H9 (cell line): ENCODE data around the gene CXorf58. TPM values are rescaled to one million over a fixed set of nuclear protein-coding genes. Genes with fewer than 3 reads are reported as not detected.
"Not testable (repeated sequence)": the region's sequence is repeated elsewhere in the genome, so short reads cannot be mapped to it uniquely, and the experiment has no call there.

Experiments used
- DNase-seq: peaks from one replicate; pipeline ENCODE4 v3.0.0-alpha.2; 2017
- H2AFZ ChIP-seq: one replicate; pipeline ENCODE4 v1.6.1; 2013; ENCODE audit warnings: mild to moderate bottlenecking, low read length, control low read depth, moderate library complexity
- H2AK5ac ChIP-seq: 2 replicates; pipeline ENCODE4 v1.6.1; 2013; ENCODE audit warnings: low read length, control low read depth, mixed read lengths; ENCODE audit not compliant: insufficient read length
- H2BK120ac ChIP-seq: one replicate; pipeline ENCODE4 v1.6.1; 2013; ENCODE audit warnings: low read depth, mild to moderate bottlenecking, low read length, control low read depth, inconsistent platforms; ENCODE audit not compliant: poor library complexity, severe bottlenecking
- H2BK12ac ChIP-seq: 2 replicates; pipeline ENCODE4 v1.6.1; 2013; ENCODE audit warnings: low read length, control low read depth, mixed read lengths, low read depth; ENCODE audit not compliant: insufficient read length
- H2BK15ac ChIP-seq: 2 replicates; pipeline ENCODE4 v1.6.1; 2013; ENCODE audit warnings: low read depth, low read length, control low read depth
- H2BK20ac ChIP-seq: one replicate; pipeline ENCODE4 v1.6.1; 2013; ENCODE audit warnings: low read depth, mild to moderate bottlenecking, low read length, control low read depth, inconsistent platforms; ENCODE audit not compliant: poor library complexity, severe bottlenecking
- H2BK5ac ChIP-seq: 2 replicates; pipeline ENCODE4 v1.6.1; 2013; ENCODE audit warnings: low read length, control low read depth, mixed read lengths; ENCODE audit not compliant: insufficient read length
- H3K14ac ChIP-seq: 2 replicates; pipeline ENCODE4 v1.6.1; 2013; ENCODE audit warnings: low read length, control low read depth; ENCODE audit not compliant: insufficient read depth
- H3K18ac ChIP-seq: 2 replicates; pipeline ENCODE4 v1.6.1; 2013; ENCODE audit warnings: low read depth, mild to moderate bottlenecking, mixed read lengths, low read length, control low read depth; ENCODE audit not compliant: insufficient read length
- H3K23ac ChIP-seq: 2 replicates; pipeline ENCODE4 v1.6.1; 2013; ENCODE audit warnings: low read length, control low read depth, mixed read lengths, low read depth; ENCODE audit not compliant: insufficient read length
- H3K23me2 ChIP-seq: 2 replicates; pipeline ENCODE4 v1.6.1; 2013; ENCODE audit warnings: low read depth, mild to moderate bottlenecking, mixed read lengths, low read length, control low read depth; ENCODE audit not compliant: insufficient read length, poor library complexity, severe bottlenecking
- H3K27ac ChIP-seq: 2 replicates; pipeline ENCODE4 v1.5.1; 2013; ENCODE audit warnings: low read length, control low read depth, mixed read lengths, low read depth; ENCODE audit not compliant: insufficient read length
- H3K27me3 ChIP-seq: 2 replicates; pipeline ENCODE4 v1.6.1; 2013; ENCODE audit warnings: low read length, control low read depth, inconsistent platforms; ENCODE audit not compliant: insufficient read depth
- H3K4ac ChIP-seq: 2 replicates; pipeline ENCODE4 v1.6.1; 2013; ENCODE audit warnings: low read depth, mild to moderate bottlenecking, control low read depth, inconsistent platforms, low read length, moderate library complexity
- H3K4me1 ChIP-seq: 2 replicates; pipeline ENCODE4 v1.6.1; 2013; ENCODE audit warnings: low read length, control low read depth, inconsistent platforms; ENCODE audit not compliant: insufficient read depth
- H3K4me2 ChIP-seq: 2 replicates; pipeline ENCODE4 v1.6.1; 2013; ENCODE audit warnings: low read length, control low read depth, mixed read lengths; ENCODE audit not compliant: insufficient read length, insufficient read depth
- H3K56ac ChIP-seq: 2 replicates; pipeline ENCODE4 v1.6.1; 2013; ENCODE audit warnings: low read depth, mild to moderate bottlenecking, mixed read lengths, low read length, control low read depth; ENCODE audit not compliant: insufficient read length
- H3K79me1 ChIP-seq: 2 replicates; pipeline ENCODE4 v1.6.1; 2013; ENCODE audit warnings: low read depth, mild to moderate bottlenecking, moderate library complexity, low read length, control low read depth, inconsistent platforms; ENCODE audit not compliant: insufficient read depth, poor library complexity, severe bottlenecking
- H3K79me2 ChIP-seq: 2 replicates; pipeline ENCODE4 v1.6.1; 2013; ENCODE audit warnings: low read length, control low read depth, inconsistent platforms; ENCODE audit not compliant: insufficient read depth
- H3K9ac ChIP-seq: 2 replicates; pipeline ENCODE4 v1.6.1; 2013; ENCODE audit warnings: low read length, control low read depth, mixed read lengths; ENCODE audit not compliant: insufficient read length; ENCODE audit errors: extremely low read depth
- H3K9me3 ChIP-seq: one replicate; pipeline ENCODE4 v1.6.1; 2013; ENCODE audit warnings: low read depth, low read length, inconsistent platforms; ENCODE audit not compliant: control insufficient read depth
- H3T11ph ChIP-seq: one replicate; pipeline ENCODE4 v1.6.1; 2013; ENCODE audit warnings: mild to moderate bottlenecking, low read length, control low read depth, inconsistent platforms
- H4K20me1 ChIP-seq: one replicate; pipeline ENCODE4 v1.6.1; 2013; ENCODE audit not compliant: control insufficient read depth, insufficient read length, insufficient read depth
- H4K5ac ChIP-seq: 2 replicates; pipeline ENCODE4 v1.6.1; 2013; ENCODE audit warnings: low read depth, mild to moderate bottlenecking, mixed read lengths, low read length, control low read depth; ENCODE audit not compliant: insufficient read length
- H4K8ac ChIP-seq: replicated peaks from 2 replicates; pipeline ENCODE4 v1.6.1; 2013; ENCODE audit warnings: low read length, control low read depth, mixed read lengths, low read depth; ENCODE audit not compliant: insufficient read length
- H4K91ac ChIP-seq: 2 replicates; pipeline ENCODE4 v1.6.1; 2013; ENCODE audit warnings: low read depth, mild to moderate bottlenecking, moderate library complexity, mixed read lengths, low read length, control low read depth; ENCODE audit not compliant: insufficient read length
- H3K27ac Mint-ChIP-seq, 3 experiments: 2 replicates in 2 of 3; 3 replicates in 1 of 3; pipeline ENCODE4 v1.8.0; 2020 to 2021; ENCODE audit warnings: mixed read lengths in 3 of 3, mild to moderate bottlenecking in 1 of 3, moderate library complexity in 1 of 3
- H3K27me3 Mint-ChIP-seq: 2 replicates; pipeline ENCODE4 v1.8.0; 2021; ENCODE audit warnings: low read depth, mild to moderate bottlenecking, moderate library complexity, mixed read lengths
- H3K36me3 Mint-ChIP-seq, 3 experiments: 2 replicates in 2 of 3; 3 replicates in 1 of 3; pipeline ENCODE4 v1.8.0; 2020 to 2021; ENCODE audit warnings: low read depth in 3 of 3, mixed read lengths in 3 of 3; ENCODE audit not compliant: insufficient read depth in 1 of 3
- H3K4me1 Mint-ChIP-seq, 2 experiments: 2 replicates each; pipeline ENCODE4 v1.8.0; 2020; ENCODE audit warnings: mixed read lengths in 2 of 2
- H3K4me3 Mint-ChIP-seq, 2 experiments: 2 replicates in 1 of 2; 3 replicates in 1 of 2; pipeline ENCODE4 v1.8.0; 2020 to 2021; ENCODE audit warnings: mild to moderate bottlenecking in 2 of 2, mixed read lengths in 2 of 2, moderate library complexity in 1 of 2
- H3K9me3 Mint-ChIP-seq, 2 experiments: 2 replicates in 1 of 2; 3 replicates in 1 of 2; pipeline ENCODE4 v1.8.0; 2020; ENCODE audit warnings: mild to moderate bottlenecking in 2 of 2, mixed read lengths in 2 of 2, moderate library complexity in 1 of 2
- WGBS: extraction: QIAGEN DNeasy Blood & Tissue Kit; methylation state at CpG from one replicate; pipeline ENCODE4 v1.1.7; 2013; ENCODE audit warnings: missing lambda C conversion rate, low lambda C conversion rate, mixed read lengths; ENCODE audit not compliant: insufficient read length; ENCODE audit errors: extremely low coverage; 5-methylcytosine and 5-hydroxymethylcytosine counted together
- total RNA-seq: library from RNA; stranded (reverse); gene quantifications from 2 replicates; pipeline ENCODE4 v1.2.1, GENCODE V29; 2021
- TF ChIP-seq, protein P1 (sequence below): fragments of 200-600 bp; sonication (generic); conservative IDR thresholded peaks from 3 replicates; pipeline ENCODE4 v1.8.0; 2021; ENCODE audit warnings: antibody characterized with exemption, mild to moderate bottlenecking

Gene CXorf58
- total RNA-seq, 1 experiment from 2014 or later: not detected

DNA sequence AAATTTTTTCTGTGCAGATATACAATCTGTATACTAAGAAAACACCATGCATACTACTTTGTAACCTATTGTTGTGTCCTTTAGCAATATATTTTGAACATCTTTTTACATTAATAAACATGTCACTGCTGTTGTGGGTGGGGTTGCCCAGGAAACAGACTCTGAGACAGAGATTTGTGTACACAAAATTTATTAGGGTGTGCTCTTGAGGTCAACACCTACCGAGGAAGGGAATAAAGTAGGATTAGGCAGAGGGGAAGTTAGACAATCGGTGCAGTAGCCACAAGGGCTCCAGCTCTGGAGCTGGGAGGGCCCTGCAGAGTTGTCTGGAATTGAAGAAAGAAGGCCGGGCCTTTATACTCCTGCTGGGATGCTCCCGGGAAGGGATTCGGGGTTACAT lies 56.4 kb downstream of the CXorf58 start:
- no peaks in the 10 kb centered on the region for H3K27me3 Mint-ChIP-seq
- H3K4me3 Mint-ChIP-seq: no peak overlapping the region
- no peak overlapping the region for H3K23ac ChIP-seq
- H3K23me2 ChIP-seq: no peaks in the 10 kb centered on the region
- TF ChIP-seq, protein P1, sequence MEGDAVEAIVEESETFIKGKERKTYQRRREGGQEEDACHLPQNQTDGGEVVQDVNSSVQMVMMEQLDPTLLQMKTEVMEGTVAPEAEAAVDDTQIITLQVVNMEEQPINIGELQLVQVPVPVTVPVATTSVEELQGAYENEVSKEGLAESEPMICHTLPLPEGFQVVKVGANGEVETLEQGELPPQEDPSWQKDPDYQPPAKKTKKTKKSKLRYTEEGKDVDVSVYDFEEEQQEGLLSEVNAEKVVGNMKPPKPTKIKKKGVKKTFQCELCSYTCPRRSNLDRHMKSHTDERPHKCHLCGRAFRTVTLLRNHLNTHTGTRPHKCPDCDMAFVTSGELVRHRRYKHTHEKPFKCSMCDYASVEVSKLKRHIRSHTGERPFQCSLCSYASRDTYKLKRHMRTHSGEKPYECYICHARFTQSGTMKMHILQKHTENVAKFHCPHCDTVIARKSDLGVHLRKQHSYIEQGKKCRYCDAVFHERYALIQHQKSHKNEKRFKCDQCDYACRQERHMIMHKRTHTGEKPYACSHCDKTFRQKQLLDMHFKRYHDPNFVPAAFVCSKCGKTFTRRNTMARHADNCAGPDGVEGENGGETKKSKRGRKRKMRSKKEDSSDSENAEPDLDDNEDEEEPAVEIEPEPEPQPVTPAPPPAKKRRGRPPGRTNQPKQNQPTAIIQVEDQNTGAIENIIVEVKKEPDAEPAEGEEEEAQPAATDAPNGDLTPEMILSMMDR: no peak
- no peak overlapping the region; the same call in 1 of the 2 replicates for H3K14ac ChIP-seq
- H2BK15ac ChIP-seq: no peak overlapping the region
- H2BK5ac ChIP-seq: no peak overlapping the region
- H4K5ac ChIP-seq: no peak overlapping the region
- H3K18ac ChIP-seq: no peak overlapping the region
- no peak overlapping the region for H3K4me2 ChIP-seq
- H3K56ac ChIP-seq: no peak overlapping the region
- H4K91ac ChIP-seq: no peak overlapping the region
- H3K4ac ChIP-seq: no peak overlapping the region
- H2BK20ac ChIP-seq: no peak overlapping the region
- H3K4me1 ChIP-seq: no peaks in the 10 kb centered on the region; the same call in 1 of the 2 replicates
- no peaks in the 10 kb centered on the region for H4K20me1 ChIP-seq
- H3K4me1 Mint-ChIP-seq: peaks cover 10 to 21% of the 10 kb centered on the region in 2 experiments
- H3K9me3 Mint-ChIP-seq: peaks cover 5 to 10% of the 10 kb centered on the region in 2 experiments; a peak in 4 of 5 replicates
- H3K9me3 ChIP-seq: no peaks in the 10 kb centered on the region
- no peak overlapping the region for H3T11ph ChIP-seq
- no peaks in the 10 kb centered on the region for H3K27me3 ChIP-seq
- DNase-seq: no peak
- no peak overlapping the region; a peak in 1 of 7 replicates for H3K27ac Mint-ChIP-seq
- no peak overlapping the region for H2BK12ac ChIP-seq
- no CpG with 5 or more reads among the region's 5 CpGs for WGBS
- no peak overlapping the region for H3K9ac ChIP-seq
- no peak overlapping the region for H4K8ac ChIP-seq
- no peak overlapping the region for H2AFZ ChIP-seq
- H3K79me1 ChIP-seq: no peaks in the 10 kb centered on the region
- H2BK120ac ChIP-seq: no peak overlapping the region
- no peak overlapping the region for H2AK5ac ChIP-seq
- no peaks in the 10 kb centered on the region for H3K79me2 ChIP-seq
- no peak overlapping the region for H3K27ac ChIP-seq
- H3K36me3 Mint-ChIP-seq: peaks cover 0 to 5% (median 4%) of the 10 kb centered on the region in 3 experiments; a peak in 3 of 7 replicates

GRCh38 chrX:23965630-23966029 lies 57.8 kb downstream of the CXorf58 start:
- H3K79me1 ChIP-seq, H4K91ac ChIP-seq, H3K14ac ChIP-seq, H3K27ac ChIP-seq, H3K56ac ChIP-seq, H2BK12ac ChIP-seq, H3K27me3 Mint-ChIP-seq, H4K8ac ChIP-seq, H3K4me2 ChIP-seq, H2BK120ac ChIP-seq, H4K5ac ChIP-seq, H2BK20ac ChIP-seq, H2AK5ac ChIP-seq, H3K23ac ChIP-seq, H3K4me1 ChIP-seq, H2AFZ ChIP-seq, H2BK5ac ChIP-seq, H2BK15ac ChIP-seq, H3K27me3 ChIP-seq, H3K9ac ChIP-seq, H3K79me2 ChIP-seq, H3K18ac ChIP-seq, H3K4me3 Mint-ChIP-seq, H3K27ac Mint-ChIP-seq, H4K20me1 ChIP-seq, H3K4ac ChIP-seq, H3K9me3 ChIP-seq, H3T11ph ChIP-seq, H3K36me3 Mint-ChIP-seq, H3K23me2 ChIP-seq, DNase-seq: not testable (repeated sequence)
- no CpG with 5 or more reads among the region's 8 CpGs for WGBS
- Mint-ChIP-seq H3K4me1 (peaks cover 2 to 10% of the 10 kb centered on the region in 2 experiments; a peak in 1 of 4 replicates), H3K9me3 (peaks cover 5 to 10% of the 10 kb centered on the region in 2 experiments; a peak in 4 of 5 replicates)
